Activated T-cell treated with anti-CD3 and anti-CD28 coated beads, Interleukin-2, amount 50 U/mL, for 72 hours (primary cell): ENCODE measurements around the gene TSC1. TPM values are rescaled to one million over a fixed set of nuclear protein-coding genes. Genes with fewer than 3 reads are reported as not detected.
"Not testable (repeated sequence)": the region's sequence is repeated elsewhere in the genome, so short reads cannot be mapped to it uniquely, and the experiment has no call there.

Source experiments
- ATAC-seq, 2 donors: fragments of 150-1000 bp; cut with Tn5 transposase; replicated peaks in 1 of 2; 2 replicates each; pipeline ENCODE4 v1.10.0; 2021; ENCODE audit warnings: moderate library complexity in 2 of 2, mild to moderate bottlenecking in 1 of 2
- DNase-seq, 2 donors: peaks; one replicate each; pipeline ENCODE4 v3.0.0; 2021 to 2022; ENCODE audit warnings: mixed read lengths in 1 of 2
- H3K27ac Mint-ChIP-seq: one replicate; pipeline ENCODE4 v1.8.0; 2022; ENCODE audit warnings: mild to moderate bottlenecking, moderate library complexity, mixed read lengths
- H3K27me3 Mint-ChIP-seq: one replicate; pipeline ENCODE4 v1.8.0; 2022; ENCODE audit warnings: low read depth, mixed read lengths
- H3K36me3 Mint-ChIP-seq, 2 donors: one replicate each; pipeline ENCODE4 v1.8.0; 2022; ENCODE audit warnings: mixed read lengths in 2 of 2, mild to moderate bottlenecking in 1 of 2; ENCODE audit not compliant: insufficient read depth in 2 of 2
- H3K4me1 Mint-ChIP-seq: one replicate; pipeline ENCODE4 v1.8.0; 2022; ENCODE audit warnings: low read depth, mixed read lengths
- H3K4me3 Mint-ChIP-seq, 2 donors: one replicate each; pipeline ENCODE4 v1.8.0; 2022; ENCODE audit warnings: mild to moderate bottlenecking in 2 of 2, mixed read lengths in 2 of 2, moderate library complexity in 2 of 2
- H3K9me3 Mint-ChIP-seq, 2 donors: one replicate each; pipeline ENCODE4 v1.8.0; 2022; ENCODE audit warnings: mixed read lengths in 2 of 2
- total RNA-seq, 2 donors: library from RNA; stranded (reverse); gene quantifications; one replicate each; pipeline ENCODE4 v1.2.3, GENCODE V29; 2022

Gene TSC1
- 10 to 100 TPM; 28.8 to 30.2 TPM for total RNA-seq

GRCh38 chr9:132944294-132945185, at the start of gene TSC1:
Gene TSC1, minus strand, starts transcription at chr9:132944616. Its CDS starts 15,744 bp downstream, at chr9:132928872.
- DNase-seq, result peak; percentile 97 to 98
- peak within 1 kb of the TSS; percentile 90 to 95 for H3K4me3 Mint-ChIP-seq
- ATAC-seq, result peak; percentile 88
- H3K27me3 Mint-ChIP-seq, result no peaks in the 10 kb centered on the region
- H3K36me3 Mint-ChIP-seq, result no peaks in the 10 kb centered on the region
- peak within 1 kb of the TSS; percentile 99 for H3K27ac Mint-ChIP-seq
- H3K9me3 Mint-ChIP-seq, result no peaks in the 10 kb centered on the region
- H3K4me1 Mint-ChIP-seq, result peaks cover 26% of the 10 kb centered on the region

- Mint-ChIP-seq H3K9me3 (peaks cover 4 to 5% of the 10 kb centered on the region in 2 donors), H3K27ac (no peak overlapping the region), H3K36me3 (no peaks in the 10 kb centered on the region), H3K4me1 (peaks cover 16% of the 10 kb centered on the region), H3K27me3 (peaks cover 37% of the 10 kb centered on the region), H3K4me3 (no peak overlapping the region)
- no peak for DNase-seq
- no peak for ATAC-seq
Measured at GRCh38 chr9:132993511-132993939, 49.1 kb upstream of the TSC1 start.

GRCh38 chr9:132991351-132992300, 47.2 kb upstream of the TSC1 start:
- ATAC-seq (no peak), DNase-seq (peak in 1 of 2 donors; percentile 7)
- H3K9me3 Mint-ChIP-seq, result peaks cover 4 to 5% of the 10 kb centered on the region in 2 donors
- peaks cover 16% of the 10 kb centered on the region for H3K4me1 Mint-ChIP-seq
- no peak overlapping the region for H3K27ac Mint-ChIP-seq
- no peak overlapping the region for H3K4me3 Mint-ChIP-seq
- H3K27me3 Mint-ChIP-seq, result peaks cover 49% of the 10 kb centered on the region
- no peaks in the 10 kb centered on the region for H3K36me3 Mint-ChIP-seq

- DNase-seq (no peak), ATAC-seq (no peak)
- H3K9me3 Mint-ChIP-seq, result peaks cover 4 to 5% of the 10 kb centered on the region in 2 donors
- no peak overlapping the region for H3K27ac Mint-ChIP-seq
- peaks cover 49% of the 10 kb centered on the region for H3K27me3 Mint-ChIP-seq
- no peak overlapping the region for H3K4me3 Mint-ChIP-seq
- H3K4me1 Mint-ChIP-seq, result peaks cover 16% of the 10 kb centered on the region
- no peaks in the 10 kb centered on the region for H3K36me3 Mint-ChIP-seq
Measured at GRCh38 chr9:132990781-132991180, 46.4 kb upstream of the TSC1 start.

- H3K36me3 Mint-ChIP-seq, DNase-seq, ATAC-seq, H3K4me3 Mint-ChIP-seq, H3K27ac Mint-ChIP-seq, H3K9me3 Mint-ChIP-seq: not testable (repeated sequence)
- H3K4me1 Mint-ChIP-seq, result peaks cover 16% of the 10 kb centered on the region
- H3K27me3 Mint-ChIP-seq, result peaks cover 49% of the 10 kb centered on the region
Measured at GRCh38 chr9:132989998-132990557, 45.7 kb upstream of the TSC1 start.

- Mint-ChIP-seq H3K9me3 (peaks cover 4 to 5% of the 10 kb centered on the region in 2 donors), H3K4me3 (no peak overlapping the region), H3K27me3 (peaks cover 47% of the 10 kb centered on the region), H3K4me1 (peaks cover 14% of the 10 kb centered on the region), H3K36me3 (no peaks in the 10 kb centered on the region), H3K27ac (no peak overlapping the region)
- DNase-seq, result no peak
- no peak for ATAC-seq
Measured at GRCh38 chr9:132989414-132989996, 45.1 kb upstream of the TSC1 start.

GRCh38 chr9:132989014-132989310, 44.5 kb upstream of the TSC1 start:
- Mint-ChIP-seq H3K36me3 (no peaks in the 10 kb centered on the region), H3K4me1 (peaks cover 9% of the 10 kb centered on the region), H3K27me3 (peaks cover 41% of the 10 kb centered on the region), H3K27ac (no peak overlapping the region), H3K9me3 (peaks cover 4 to 5% of the 10 kb centered on the region in 2 donors), H3K4me3 (no peak overlapping the region)
- DNase-seq, result no peak
- no peak for ATAC-seq

GRCh38 chr9:132988244-132989013, 44.0 kb upstream of the TSC1 start:
- H3K9me3 Mint-ChIP-seq, result peaks cover 4 to 5% of the 10 kb centered on the region in 2 donors
- H3K27ac Mint-ChIP-seq, result no peak overlapping the region
- H3K27me3 Mint-ChIP-seq, result peaks cover 36% of the 10 kb centered on the region
- H3K4me3 Mint-ChIP-seq, result no peak overlapping the region
- no peaks in the 10 kb centered on the region for H3K36me3 Mint-ChIP-seq
- DNase-seq (no peak), ATAC-seq (no peak)
- H3K4me1 Mint-ChIP-seq, result peaks cover 9% of the 10 kb centered on the region

- no peaks in the 10 kb centered on the region for H3K36me3 Mint-ChIP-seq
- peaks cover 5% of the 10 kb centered on the region for H3K4me1 Mint-ChIP-seq
- no peak overlapping the region for H3K4me3 Mint-ChIP-seq
- no peak overlapping the region for H3K27ac Mint-ChIP-seq
- ATAC-seq (no peak), DNase-seq (no peak)
- peaks cover 4 to 5% of the 10 kb centered on the region in 2 donors for H3K9me3 Mint-ChIP-seq
- H3K27me3 Mint-ChIP-seq, result peaks cover 32% of the 10 kb centered on the region
Measured at GRCh38 chr9:132986640-132987620, 42.5 kb upstream of the TSC1 start.

GRCh38 chr9:132986114-132986513, 41.7 kb upstream of the TSC1 start:
- H3K4me3 Mint-ChIP-seq, result no peak overlapping the region
- peaks cover 31% of the 10 kb centered on the region for H3K27me3 Mint-ChIP-seq
- DNase-seq, result no peak
- H3K27ac Mint-ChIP-seq, result no peak overlapping the region
- no peaks in the 10 kb centered on the region for H3K36me3 Mint-ChIP-seq
- H3K4me1 Mint-ChIP-seq, result no peaks in the 10 kb centered on the region
- ATAC-seq, result no peak
- peaks cover 4 to 5% of the 10 kb centered on the region in 2 donors for H3K9me3 Mint-ChIP-seq

- H3K4me1 Mint-ChIP-seq, result no peaks in the 10 kb centered on the region
- DNase-seq, result no peak
- H3K36me3 Mint-ChIP-seq, result no peaks in the 10 kb centered on the region
- H3K4me3 Mint-ChIP-seq, result no peak overlapping the region
- no peak overlapping the region for H3K27ac Mint-ChIP-seq
- no peak for ATAC-seq
- peaks cover 37% of the 10 kb centered on the region for H3K27me3 Mint-ChIP-seq
- H3K9me3 Mint-ChIP-seq, result peaks cover 4 to 5% of the 10 kb centered on the region in 2 donors
Measured at GRCh38 chr9:132985489-132985888, 41.1 kb upstream of the TSC1 start.
